Measurements from ENCODE around the gene SPRED3.

- TF ChIP-seq BACH1 (IDR thresholded peaks at IDR 0.05; ENCODE audit: low read length) (no peak), CTCF (IDR thresholded peaks at IDR 0.05; ENCODE audit: control extremely low read depth in 1 of 3, insufficient read depth in 1 of 3, low read depth in 1 of 3, low read length in 3 of 3) (no peak), RAD21 (IDR thresholded peaks at IDR 0.05 in 1 of 2, conservative IDR thresholded peaks at IDR 0.05 in 1 of 2; ENCODE audit: low read depth in 2 of 2, low read length in 2 of 2) (no peak)
These were observed 4.3 kb downstream of the SPRED3 start for GRCh38 chr19:38392707-38393308.
